Jurkat, Clone E6-1 (cell line): ENCODE measurements around the gene PCGF3.
"Not testable (repeated sequence)": the region's sequence is repeated elsewhere in the genome, so short reads cannot be mapped to it uniquely, and the experiment has no call there.

Experiments used
- DNase-seq: peaks from one replicate; pipeline ENCODE4 v3.0.0-alpha.2; 2011; ENCODE audit warnings: low read depth, low spot score
- H3K4me3 ChIP-seq: 2 replicates; pipeline ENCODE4 v1.5.1; 2011; ENCODE audit warnings: mild to moderate bottlenecking, low read length, control low read depth, moderate library complexity

The PCGF3 gene

DNA sequence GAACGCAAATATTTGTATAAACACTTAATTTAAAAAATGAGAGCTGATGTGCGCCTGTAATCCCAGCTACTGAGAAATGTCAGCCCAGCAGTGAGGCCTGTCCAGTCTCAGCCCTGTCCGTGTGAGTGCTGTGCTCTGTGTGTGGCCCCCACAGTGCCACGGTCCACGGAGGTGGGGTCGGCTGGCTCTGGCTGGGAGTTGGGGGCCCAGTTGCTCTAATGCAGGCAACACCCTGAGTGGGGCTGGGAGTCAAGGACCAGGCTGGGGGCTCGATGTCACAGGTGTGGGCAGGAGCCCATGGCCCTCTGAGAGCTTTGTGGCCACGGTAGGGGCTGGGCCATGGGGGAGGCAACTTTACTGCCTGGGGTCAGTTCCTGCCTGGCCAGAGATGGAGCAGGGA is 12.8 kb downstream of the PCGF3 start:
- H3K4me3 ChIP-seq = no peak overlapping the region
- DNase-seq = no peak

DNA sequence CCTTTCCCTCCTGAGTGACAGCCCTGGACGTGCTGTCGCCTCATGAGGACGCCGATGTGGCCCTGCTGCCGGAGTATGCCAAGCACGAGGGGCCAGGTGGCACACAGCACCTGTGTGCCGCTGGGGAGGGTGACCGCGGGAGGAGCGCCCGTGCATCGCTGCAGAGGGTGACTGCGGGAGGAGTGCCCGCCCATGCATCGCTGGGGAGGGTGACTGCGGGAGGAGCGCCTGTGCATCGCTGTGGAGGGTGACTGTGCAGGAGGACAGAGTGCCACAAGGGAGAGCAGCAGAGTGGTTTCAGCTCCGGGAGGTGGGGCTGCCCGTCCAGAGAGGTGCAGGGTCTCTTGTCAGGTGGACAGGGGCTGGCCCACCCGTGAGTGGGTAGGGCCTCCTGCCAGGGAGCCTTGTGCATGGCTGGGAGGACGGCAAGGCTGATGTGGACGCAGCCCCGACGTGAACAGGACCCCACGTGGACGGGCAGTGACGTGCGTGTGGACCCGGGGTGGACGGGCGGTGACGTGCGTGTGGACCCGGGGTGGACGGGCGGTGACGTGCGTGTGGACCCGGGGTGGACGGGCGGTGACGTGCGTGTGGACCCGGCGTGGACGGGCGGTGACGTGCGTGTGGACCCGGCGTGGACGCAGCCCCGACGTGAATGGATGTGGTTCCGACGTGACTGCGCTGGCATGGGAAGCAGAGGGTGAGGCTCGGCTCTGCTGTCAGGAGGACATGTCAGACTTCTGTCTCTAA is 14.7 kb downstream of the PCGF3 start:
- no peak overlapping the region for H3K4me3 ChIP-seq

DNA sequence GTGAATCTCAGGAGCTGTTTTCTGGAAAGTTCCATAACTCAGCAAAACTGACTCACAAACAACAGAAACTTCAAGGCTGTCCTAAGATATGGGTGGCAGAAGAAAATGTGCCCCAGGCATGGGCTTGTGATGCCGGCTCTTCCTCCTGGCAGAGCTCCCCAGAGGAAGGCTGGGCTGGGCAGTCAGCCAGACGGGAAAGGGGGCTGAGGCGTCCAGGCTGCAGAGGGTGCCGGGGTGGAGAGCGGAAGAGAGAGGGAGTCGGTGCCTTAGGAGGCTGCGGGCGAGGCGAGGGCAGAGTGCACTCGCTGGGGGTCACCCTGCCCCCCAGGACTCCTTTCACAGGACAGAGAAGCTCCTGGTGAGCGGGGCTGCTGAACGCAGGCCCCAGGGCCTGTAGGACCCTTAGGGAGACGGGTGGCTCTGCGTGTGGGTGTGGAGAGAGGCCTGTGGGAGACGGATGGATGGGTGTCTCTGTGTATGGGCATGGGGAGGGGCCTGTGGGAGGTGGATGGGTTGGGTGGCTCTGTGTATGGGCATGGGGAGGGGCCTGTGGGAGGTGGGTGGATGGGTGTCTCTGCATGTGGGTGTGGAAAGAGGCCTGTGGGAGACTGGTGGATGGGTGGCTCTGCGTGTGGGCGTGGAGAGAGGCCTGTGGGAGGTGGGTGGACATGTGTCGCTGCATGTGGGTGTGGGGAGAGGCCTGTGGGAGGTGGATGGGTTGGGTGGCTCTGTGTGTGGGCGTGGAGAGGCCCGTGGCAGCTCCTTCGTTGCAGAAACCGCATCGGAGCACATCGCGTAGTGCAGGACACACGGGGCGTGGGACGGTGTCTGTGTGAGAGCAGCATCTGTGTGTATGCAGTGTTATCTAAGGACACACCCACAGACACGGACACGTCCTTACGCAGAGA is 15.9 kb downstream of the PCGF3 start:
- DNase-seq = no peak
- H3K4me3 ChIP-seq = no peak overlapping the region

More for the DNA sequence above, 14.7 kb downstream of the PCGF3 start:
- no peak for DNase-seq

DNA sequence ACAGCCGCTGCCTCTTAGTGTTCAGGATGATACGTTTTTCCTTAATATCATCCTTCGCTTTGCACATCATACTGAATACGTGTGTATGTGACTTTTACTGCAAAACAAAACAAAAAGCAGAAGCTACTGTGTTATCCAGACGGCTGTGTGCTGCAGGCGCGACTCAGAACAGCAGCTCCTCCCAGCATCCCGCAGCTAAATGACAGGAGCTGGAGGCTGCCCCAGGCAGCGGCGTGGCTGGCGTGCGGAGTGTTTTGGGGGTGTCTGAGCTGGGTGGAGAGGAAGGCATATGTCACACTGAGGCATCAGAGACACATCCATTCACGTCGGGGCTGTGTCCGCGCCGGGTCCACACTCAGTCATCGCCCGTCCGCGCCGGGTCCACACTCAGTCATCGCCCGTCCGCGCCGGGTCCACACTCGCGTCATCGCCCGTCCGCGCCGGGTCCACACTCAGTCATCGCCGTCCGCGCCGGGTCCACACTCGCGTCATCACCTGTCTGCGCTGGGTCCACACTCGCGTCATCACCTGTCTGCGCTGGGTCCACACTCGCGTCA is 16.6 kb downstream of the PCGF3 start:
- no peak for DNase-seq
- H3K4me3 ChIP-seq = no peak overlapping the region

DNA sequence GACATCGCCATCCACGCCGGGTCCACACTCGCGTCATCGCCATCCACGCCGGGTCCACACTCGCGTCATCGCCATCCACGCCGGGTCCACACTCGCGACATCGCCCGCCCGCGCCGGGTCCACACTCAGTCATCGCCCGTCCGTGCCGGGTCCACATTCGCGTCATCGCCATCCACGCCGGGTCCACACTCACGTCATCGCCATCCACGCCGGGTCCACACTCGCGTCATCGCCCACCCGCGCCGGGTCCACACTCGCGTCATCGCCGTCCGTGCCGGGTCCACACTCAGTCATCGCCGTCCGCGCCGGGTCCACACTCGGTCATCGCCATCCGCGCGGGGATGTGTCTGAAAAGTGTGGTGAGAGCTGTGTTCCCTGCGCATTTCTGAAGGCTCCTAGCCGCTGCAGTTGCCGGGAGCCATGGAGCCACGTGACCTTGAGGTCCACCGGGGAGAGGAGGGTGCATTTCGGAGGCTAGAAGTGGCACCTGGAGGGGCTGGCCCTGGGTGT is 17.3 kb downstream of the PCGF3 start:
- no peak for DNase-seq

DNA sequence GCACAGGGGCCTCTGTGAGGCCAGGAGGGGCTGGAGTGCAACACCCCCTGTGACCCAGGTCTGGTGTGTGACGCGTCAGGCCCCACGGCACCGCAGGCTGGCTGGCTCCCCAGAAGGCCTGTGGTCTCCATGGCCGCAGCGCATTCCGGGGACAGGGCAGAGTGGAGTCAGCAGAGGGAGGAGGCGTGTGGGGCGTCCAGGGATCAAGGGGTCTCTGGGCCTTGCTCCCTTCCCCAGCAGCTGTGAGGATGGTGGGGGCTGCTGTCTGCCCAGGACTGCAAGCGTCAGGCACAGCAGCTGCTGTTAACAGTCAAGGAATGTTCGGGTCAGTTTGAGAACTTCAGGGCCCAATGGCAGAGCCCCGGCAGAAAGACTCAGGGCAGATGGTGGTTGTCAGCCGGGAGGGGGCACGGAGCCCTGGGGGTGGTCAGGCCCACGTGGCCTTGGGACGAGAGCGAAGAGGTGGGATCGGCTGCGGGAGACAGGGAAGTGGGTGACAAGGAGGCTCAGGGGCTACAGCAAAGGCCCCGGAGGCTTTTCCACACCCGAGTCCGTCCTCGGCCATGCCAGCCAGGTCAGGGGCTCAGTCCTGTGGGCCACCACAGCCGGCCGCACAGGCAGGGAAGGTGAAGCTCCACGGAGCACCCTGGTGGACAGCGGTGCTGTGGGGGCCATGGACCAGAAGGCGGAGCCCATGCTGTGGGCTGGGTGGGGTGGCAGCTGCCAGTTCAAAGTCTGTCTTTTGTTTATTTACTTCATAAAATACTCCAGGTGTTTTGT is 18.3 kb downstream of the PCGF3 start:
- no peak overlapping the region for H3K4me3 ChIP-seq

More for the DNA sequence above, 17.3 kb downstream of the PCGF3 start:
- no peak overlapping the region for H3K4me3 ChIP-seq

DNA sequence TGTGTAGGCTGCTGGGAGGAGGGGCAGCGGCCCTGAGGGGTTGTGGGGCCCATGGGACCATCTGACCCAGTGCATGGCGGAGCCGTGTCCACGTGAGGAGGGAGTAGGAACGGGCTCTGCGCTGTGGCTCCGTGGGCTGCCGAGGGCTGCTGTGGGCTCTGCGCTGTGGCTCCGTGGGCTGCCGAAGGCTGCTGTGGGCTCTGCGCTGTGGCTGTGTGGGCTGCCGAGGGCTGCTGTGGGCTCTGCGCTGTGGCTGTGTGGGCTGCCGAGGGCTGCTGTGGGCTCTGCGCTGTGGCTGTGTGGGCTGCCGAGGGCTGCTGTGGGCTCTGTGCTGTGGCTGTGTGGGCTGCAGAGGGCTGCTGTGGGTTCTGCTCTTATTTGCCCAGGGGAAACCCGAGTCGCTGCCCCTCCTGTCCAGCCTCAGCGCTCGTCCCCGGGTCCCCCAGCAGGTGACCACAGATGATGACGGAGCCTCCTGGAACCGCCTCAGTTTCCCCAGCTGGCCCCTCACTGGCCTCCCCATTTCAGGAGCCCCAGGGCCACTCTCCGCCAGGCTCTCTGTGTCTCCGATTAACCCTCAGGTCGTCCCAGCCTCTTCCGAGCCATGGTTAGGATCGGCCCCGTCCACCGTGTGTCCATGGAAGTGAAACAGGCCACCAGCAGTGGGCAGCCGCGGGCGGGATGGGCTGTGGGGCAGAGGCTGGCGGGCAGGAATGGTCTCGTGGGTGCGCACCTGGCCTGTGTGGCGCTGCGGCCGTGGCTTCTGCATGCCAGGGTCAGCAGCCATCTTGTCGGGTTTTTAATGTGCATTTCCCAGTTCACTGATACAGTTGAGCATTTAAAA is 20.0 kb downstream of the PCGF3 start:
- H3K4me3 ChIP-seq = no peak overlapping the region
- no peak for DNase-seq

More for the DNA sequence above, 18.3 kb downstream of the PCGF3 start:
- DNase-seq = no peak

DNA sequence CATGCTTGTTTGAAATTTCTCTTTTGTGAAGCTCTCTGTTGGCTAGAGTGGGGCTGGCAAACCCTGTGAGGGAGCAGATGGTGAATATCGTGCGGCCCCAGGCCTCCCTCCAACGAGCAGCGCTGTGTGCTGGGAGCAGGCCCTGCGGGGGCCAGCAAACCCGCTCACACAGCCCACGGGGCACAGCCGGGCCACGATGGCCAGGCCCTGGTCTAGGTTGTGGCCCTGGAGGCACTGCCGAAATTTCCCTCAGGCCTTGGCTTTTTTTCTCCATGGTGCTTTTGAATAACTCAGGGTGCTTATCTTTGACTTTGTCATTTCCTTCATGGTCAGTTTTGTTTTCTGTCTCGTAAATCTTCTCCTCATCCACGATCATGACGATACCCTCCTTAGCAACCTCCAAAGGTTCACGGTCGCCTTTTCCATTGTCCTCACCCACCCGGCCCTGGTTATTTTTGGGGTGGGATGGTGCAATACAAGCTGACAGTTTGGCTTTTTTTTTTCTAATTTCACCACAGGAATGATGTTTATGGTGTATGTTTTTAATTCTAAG is 20.7 kb downstream of the PCGF3 start:
- H3K4me3 ChIP-seq = no peak overlapping the region
- no peak for DNase-seq

DNA sequence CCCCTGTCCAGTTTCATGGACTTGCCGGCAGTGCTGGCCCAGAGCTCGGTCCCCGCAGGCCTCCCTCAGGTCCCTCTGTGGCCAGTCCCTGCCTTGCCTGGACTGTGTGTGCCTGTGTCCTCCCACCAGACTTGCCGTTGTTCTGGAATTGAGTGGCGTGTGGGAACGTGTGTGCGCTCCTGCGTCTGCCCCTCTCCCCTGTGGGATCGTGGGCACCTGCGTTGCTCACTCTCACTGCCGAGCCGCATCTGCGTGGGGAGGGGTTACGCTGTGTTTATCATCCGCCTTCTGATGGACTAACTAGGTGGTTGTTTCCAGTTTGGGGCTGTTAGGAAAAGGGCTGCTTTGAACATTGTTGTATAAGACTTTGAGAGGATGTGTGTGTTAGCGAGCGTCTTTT is 21.2 kb downstream of the PCGF3 start:
- no peak for DNase-seq
- no peak overlapping the region for H3K4me3 ChIP-seq

DNA sequence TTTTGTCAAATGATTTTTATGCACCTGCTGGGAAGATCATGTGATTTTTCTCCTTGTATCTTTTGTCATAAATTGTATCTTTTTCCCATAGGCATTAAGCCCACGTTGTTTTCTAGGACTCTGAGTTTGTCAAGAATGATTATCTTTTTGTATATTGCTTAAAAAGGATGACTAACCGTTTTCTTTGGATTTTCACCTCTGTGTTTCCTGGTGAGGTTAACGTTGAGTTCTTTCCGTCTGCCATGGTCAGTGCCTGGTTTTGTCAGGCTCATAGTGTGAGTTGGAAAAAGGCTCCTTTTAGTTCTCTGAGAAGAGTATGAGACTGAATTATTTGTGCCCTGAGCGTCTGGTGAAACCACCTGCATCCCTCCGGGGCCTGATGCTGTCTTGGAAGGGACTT is 21.9 kb downstream of the PCGF3 start:
- H3K4me3 ChIP-seq = no peak overlapping the region
- no peak for DNase-seq

DNA sequence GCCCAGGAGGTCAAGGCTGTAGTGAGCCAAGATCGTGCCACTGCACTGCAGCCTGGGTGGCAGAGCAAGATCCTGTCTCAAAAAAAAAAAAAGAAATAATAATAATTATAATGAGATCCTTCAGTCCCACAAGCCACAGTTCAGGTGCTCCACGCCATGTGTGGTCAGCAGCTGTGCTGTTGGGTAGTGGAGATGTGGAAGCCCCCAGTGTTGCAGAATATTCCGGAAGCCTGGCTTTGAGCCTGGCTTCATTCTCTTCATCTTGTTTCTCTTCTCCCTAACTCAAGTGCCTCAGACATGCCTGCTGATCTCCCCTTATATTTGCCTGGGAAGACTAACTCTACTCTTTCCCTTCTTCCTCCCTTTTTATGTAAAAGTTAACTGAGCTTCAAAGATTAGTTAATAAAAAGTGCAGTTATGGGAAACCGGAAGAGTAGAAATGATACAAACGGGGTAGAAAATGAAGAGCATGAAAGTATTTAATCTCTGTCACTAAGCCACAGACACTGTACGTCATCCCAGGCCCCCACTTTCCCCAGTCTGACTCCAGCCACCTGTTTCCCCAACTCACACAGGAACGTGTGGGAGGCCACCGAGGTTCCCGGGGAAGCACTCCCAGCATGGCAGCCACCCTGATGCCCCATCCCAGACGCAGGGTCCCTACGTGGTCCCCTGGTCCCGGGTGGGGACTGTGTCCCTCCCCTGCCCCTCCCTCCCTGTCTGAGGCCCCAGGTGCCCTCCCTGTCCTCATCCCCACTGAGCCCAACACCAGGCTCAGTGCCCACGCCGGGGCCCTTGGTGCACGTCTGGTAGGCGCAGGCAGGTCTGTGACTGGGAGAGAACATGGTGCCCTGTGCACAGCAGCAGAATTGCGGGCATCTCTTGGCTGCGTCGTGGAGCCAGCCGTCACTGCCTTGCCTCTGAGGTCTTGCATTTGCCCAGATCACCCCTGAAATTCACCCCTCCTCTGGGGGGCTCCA is 24.0 kb downstream of the PCGF3 start:
- DNase-seq = no peak

DNA sequence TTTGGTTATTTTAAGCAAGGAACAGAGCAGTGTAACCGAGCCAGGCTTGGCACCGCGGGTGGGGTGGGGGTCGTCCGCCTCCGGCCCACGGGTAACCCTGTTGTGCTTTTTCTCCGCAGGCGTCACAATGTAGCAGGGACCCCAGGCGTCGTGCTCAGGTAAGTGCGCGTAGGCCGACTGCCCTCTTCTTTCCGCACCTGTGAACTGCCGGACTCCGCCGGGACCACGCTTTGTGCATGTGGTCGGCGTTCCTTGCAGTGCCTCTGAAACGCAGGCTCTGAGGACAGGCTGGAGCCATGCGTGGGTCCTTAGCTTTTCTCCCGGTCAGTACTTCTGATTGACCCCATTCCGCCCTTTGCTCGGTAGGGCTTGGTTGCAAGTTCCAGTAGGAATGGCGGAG is 24.9 kb downstream of the PCGF3 start:
- H3K4me3 ChIP-seq = no peak overlapping the region
- DNase-seq = no peak

More for the DNA sequence above, 24.0 kb downstream of the PCGF3 start:
- H3K4me3 ChIP-seq = no peak overlapping the region

DNA sequence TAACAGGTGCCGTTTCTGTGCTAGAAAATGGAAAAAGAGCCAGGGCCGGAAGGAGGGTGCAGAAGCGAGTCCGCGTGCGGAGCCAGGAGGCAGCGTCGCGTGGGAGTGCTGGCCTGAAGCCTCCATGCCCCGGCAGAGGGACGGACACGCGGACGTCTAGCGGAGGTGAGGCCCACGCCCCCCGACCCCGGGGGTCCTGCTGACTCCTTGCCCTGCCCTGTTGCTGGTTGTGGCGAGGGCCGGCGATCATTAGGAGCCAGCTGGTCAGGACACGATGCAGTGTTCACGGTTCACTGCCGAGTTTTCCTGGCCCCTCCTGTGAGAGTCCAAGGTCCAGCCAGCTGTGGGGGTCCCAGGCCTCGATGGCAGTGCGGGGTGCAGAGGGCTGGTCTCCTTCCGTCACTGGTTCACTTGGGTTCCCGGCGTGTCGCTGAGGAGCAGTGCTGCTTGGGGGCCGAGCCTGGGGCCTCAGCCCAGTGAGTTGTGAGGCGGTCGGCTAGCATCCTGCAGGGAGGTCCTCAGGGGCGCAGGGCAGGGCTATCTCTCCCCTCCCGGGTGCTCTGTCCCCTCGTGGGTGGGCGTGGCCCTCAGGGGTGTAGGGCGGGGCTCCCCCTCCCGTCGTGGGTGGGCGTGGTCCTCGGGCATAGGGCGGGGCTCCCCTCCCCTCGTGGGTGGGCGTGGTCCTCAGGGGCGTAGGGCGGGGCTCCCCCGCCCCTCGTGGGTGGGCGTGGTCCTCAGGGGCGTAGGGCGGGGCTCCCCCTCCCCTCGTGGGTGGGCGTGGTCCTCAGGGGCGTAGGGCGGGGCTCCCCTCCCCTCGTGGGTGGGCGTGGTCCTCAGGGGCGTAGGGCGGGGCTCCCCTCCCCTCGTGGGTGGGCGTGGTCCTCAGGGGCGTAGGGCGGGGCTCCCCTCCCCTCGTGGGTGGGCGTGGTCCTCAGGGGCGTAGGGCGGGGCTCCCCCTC is 25.6 kb downstream of the PCGF3 start:
- H3K4me3 ChIP-seq, DNase-seq: not testable (repeated sequence)

DNA sequence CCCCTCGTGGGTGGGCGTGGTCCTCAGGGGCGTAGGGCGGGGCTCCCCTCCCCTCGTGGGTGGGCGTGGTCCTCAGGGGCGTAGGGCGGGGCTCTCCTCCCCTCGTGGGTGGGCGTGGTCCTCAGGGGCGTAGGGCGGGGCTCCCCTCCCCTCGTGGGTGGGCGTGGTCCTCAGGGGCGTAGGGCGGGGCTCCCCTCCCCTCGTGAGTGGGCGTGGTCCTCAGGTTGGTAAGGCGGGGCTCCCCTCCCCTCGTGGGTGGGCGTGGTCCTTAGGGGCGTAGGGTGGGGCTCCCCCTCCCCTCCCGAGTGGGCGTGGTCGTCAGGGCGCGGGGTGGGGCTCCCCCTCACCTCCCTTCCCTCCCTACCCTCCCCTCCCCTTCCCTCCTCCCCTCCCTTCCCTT is 26.3 kb downstream of the PCGF3 start:
- not testable (repeated sequence) for DNase-seq, H3K4me3 ChIP-seq

DNA sequence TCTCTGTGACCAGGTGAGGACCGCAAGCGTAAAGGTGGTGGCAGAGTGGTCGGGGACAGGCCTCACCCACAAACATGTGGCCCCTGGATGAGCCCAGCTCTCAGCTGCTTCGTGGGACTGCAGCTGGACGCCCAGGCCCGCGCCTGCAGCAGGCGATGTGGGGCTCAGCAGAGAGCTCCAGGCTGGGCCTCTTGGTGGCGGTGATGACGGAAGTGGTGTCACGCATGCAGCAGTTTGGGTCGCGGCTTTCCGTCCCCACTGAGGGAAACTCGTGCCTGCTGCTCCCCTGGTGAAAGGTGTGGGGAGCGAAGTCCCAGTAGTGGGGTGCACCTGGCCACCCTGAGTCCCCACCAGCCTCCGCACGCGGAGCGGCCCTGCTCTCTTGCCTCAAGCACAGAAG is 26.9 kb downstream of the PCGF3 start:
- no peak overlapping the region for H3K4me3 ChIP-seq
- DNase-seq = no peak
